ENCODE data around the gene ADIG. TPM values are rescaled to one million over a fixed set of nuclear protein-coding genes. Genes with fewer than 3 reads are reported as not detected.

Gene ADIG
- total and polyA plus RNA-seq, 2 of the 8 experiments (the other 6 are each of a cell fraction or from before 2014, with no cell fraction given) = not detected

GRCh38 chr20:38616457-38616856 is 35.5 kb downstream of the ADIG start (continued):
- TF ChIP-seq CHD7 (IDR thresholded peaks at IDR 0.05; ENCODE audit: insufficient replicate concordance, low read length) = no peak
- TF ChIP-seq POU5F1 (IDR thresholded peaks at IDR 0.05; ENCODE audit: low read depth, low read length) = no peak
- TF ChIP-seq BCL11A (IDR thresholded peaks at IDR 0.05; ENCODE audit: low read depth in 2 of 2, low read length in 2 of 2) = no peak
- no peak for TF ChIP-seq KDM5A (IDR thresholded peaks at IDR 0.05; ENCODE audit: low read length)
- TF ChIP-seq SP1 (IDR thresholded peaks at IDR 0.05; ENCODE audit: low read depth, low read length) = no peak
- no peak for TF ChIP-seq TBP (IDR thresholded peaks at IDR 0.05; ENCODE audit: low read depth, low read length)
- no peak for TF ChIP-seq GABPA (IDR thresholded peaks at IDR 0.05; ENCODE audit: borderline replicate concordance, insufficient read depth, low read length)
- no peak for TF ChIP-seq SIN3A (conservative IDR thresholded peaks at IDR 0.05 in 1 of 2, IDR thresholded peaks at IDR 0.05 in 1 of 2; ENCODE audit: low read depth in 1 of 2, low read length in 2 of 2)
- no peak for TF ChIP-seq CHD1 (IDR thresholded peaks at IDR 0.05; ENCODE audit: low read depth, low read length)
- TF ChIP-seq CHD2 (IDR thresholded peaks at IDR 0.05; ENCODE audit: low read length) = no peak
